GM23338 (cell line): ENCODE data around the gene RHBDL3.
A peak's percentile ranks its signal among the peaks of the same experiment; 100 is the strongest.

Source experiments
- CREB1 ChIP-seq: fragments of 250-450 bp; sonication (Bioruptor Pico); IDR thresholded peaks from 2 replicates; pipeline ENCODE4 v1.5.0; 2020; ENCODE audit warnings: low read depth, mild to moderate bottlenecking, moderate library complexity
- CTCF ChIP-seq, 2 experiments: fragments of 200-600 bp in 1 of 2; sonication (generic) in 1 of 2; conservative IDR thresholded peaks; 2 replicates each; pipeline versions ENCODE4 v1.5.1 to v1.6.1; 2016 to 2017; ENCODE audit warnings: antibody characterized with exemption in 2 of 2, low read depth in 2 of 2, mild to moderate bottlenecking in 2 of 2, moderate library complexity in 1 of 2
- ETS1 ChIP-seq: IDR thresholded peaks from 2 replicates; pipeline ENCODE4 v1.6.1; 2016; ENCODE audit warnings: antibody characterized with exemption
- EZH2 ChIP-seq: fragments of 200-600 bp; sonication (generic); IDR thresholded peaks from one replicate; pipeline ENCODE4 v1.8.0; 2017; ENCODE audit warnings: antibody characterized with exemption, mild to moderate bottlenecking, low read depth; ENCODE audit not compliant: unreplicated experiment
- EZH2phosphoT487 ChIP-seq: fragments of 200-600 bp; sonication (generic); IDR thresholded peaks from one replicate; pipeline ENCODE4 v1.8.1; 2018; ENCODE audit warnings: antibody characterized with exemption; ENCODE audit not compliant: unreplicated experiment
- JUNB ChIP-seq: IDR thresholded peaks from one replicate; pipeline ENCODE4 v1.6.1; 2016; ENCODE audit warnings: antibody characterized with exemption; ENCODE audit not compliant: unreplicated experiment
- NANOG ChIP-seq: IDR thresholded peaks from 2 replicates; pipeline ENCODE4 v1.6.1; 2016; ENCODE audit warnings: antibody characterized with exemption, borderline replicate concordance
- POLR2AphosphoS5 ChIP-seq: IDR thresholded peaks from 2 replicates; pipeline ENCODE4 v1.6.1; 2016; ENCODE audit warnings: antibody characterized with exemption, low read depth
- REST ChIP-seq: IDR thresholded peaks from one replicate; pipeline ENCODE4 v1.6.1; 2018; ENCODE audit warnings: antibody characterized with exemption; ENCODE audit not compliant: unreplicated experiment
- STAT1 ChIP-seq: IDR thresholded peaks from one replicate; pipeline ENCODE4 v1.6.1; 2016; ENCODE audit warnings: antibody characterized with exemption; ENCODE audit not compliant: unreplicated experiment
- ZNF114 ChIP-seq: fragments of 250-450 bp; sonication (Bioruptor Pico); IDR thresholded peaks from 2 replicates; pipeline ENCODE4 v1.5.0; 2020; ENCODE audit warnings: mild to moderate bottlenecking, moderate library complexity
- ZNF331 ChIP-seq: fragments of 250-450 bp; sonication (Bioruptor Pico); IDR thresholded peaks from 2 replicates; pipeline ENCODE4 v1.5.0; 2020; ENCODE audit warnings: low read depth, mild to moderate bottlenecking, moderate library complexity
- ZNF462 ChIP-seq: fragments of 250-450 bp; sonication (Bioruptor Pico); IDR thresholded peaks from 2 replicates; pipeline ENCODE4 v1.5.0; 2020; ENCODE audit warnings: mild to moderate bottlenecking, moderate library complexity

- TF ChIP-seq CTCF (conservative IDR thresholded peaks at IDR 0.05; ENCODE audit: low read depth in 2 of 2) (no peak), REST (peak; percentile 16), ETS1 (no peak), POLR2AphosphoS5 (no peak), EZH2 (no peak), STAT1 (no peak), CREB1 (CRISPR knock-in tag) (no peak), NANOG (no peak), ZNF114 (no peak), JUNB (no peak), EZH2phosphoT487 (no peak), ZNF462 (CRISPR knock-in tag) (no peak), ZNF331 (CRISPR knock-in tag) (no peak)
Observed at GRCh38 chr17:32261936-32262510, 3.6 kb upstream of the RHBDL3 start.
